GM19035 (cell line): ENCODE data around the gene PNKD.

Experiments used
- ATAC-seq: cut with Tn5 transposase; IDR thresholded peaks from one replicate; pipeline ENCODE4 v1.9.1; 2021; ENCODE audit not compliant: unreplicated experiment

PNKD gene

DNA sequence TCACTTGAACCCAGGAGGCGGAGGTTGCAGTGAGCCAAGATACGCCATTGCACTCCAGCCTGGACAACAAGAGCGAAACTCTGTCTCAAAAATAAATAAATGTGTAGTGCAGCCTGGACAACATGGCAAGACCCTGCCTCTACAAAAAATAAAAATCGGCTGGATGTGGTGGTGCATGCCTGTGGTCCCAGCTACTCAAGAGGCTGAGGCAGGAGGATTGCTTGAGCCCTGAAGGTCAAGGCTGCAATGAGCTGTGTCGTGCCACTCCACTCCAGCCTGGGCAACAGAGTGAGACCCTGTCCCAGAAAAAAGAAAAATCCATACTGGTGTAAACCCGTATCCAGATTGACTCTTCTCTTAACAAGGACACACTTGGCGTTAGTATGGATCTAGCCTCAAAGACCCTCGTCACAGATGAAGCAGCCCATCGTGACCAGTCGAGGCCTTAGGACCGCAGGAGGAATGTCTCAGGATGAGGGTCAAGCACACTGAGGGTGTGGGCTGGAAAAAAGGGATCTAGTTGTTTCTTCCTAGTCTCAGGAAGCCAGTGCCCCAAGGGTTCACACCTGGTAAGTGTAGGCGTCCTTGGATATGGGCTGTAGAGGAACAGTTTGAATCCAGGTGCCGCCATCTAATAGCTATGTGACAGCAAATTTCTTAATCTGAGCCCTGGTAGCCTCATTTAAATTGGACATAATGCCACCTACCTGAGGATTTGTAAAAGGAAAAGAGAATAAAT is 13.5 kb upstream of the PNKD start:
- peak; percentile 3 for ATAC-seq

DNA sequence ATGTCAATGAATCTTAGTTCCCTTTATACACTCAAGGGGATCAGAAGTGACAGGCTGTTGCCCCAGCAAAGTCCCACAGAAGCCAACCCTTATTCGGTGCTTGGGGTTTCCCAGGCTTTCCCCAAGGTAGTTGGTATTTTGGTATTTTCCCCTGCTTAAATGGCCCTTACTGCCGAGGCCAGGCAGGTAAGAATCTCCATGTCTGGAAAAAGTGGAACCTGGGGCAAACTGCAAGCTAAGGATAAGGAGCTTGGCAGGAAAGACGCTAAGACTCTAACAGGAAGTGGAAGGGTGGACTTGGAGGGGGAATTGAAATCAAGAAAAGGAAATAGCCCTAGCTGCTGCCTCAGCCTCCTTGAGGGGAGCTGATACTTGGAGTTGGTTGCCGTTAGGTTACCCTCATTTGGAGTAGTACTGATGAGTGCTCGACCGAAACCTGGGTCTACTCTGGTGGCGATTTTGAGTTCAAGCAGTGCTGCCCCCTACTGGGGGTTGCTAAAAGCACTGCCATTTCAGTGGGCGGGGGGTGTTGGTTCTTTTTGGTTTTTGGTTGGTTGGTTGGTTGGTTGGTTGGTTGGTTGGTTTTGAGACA is 12.8 kb upstream of the PNKD start:
- ATAC-seq: peak; percentile 62

DNA sequence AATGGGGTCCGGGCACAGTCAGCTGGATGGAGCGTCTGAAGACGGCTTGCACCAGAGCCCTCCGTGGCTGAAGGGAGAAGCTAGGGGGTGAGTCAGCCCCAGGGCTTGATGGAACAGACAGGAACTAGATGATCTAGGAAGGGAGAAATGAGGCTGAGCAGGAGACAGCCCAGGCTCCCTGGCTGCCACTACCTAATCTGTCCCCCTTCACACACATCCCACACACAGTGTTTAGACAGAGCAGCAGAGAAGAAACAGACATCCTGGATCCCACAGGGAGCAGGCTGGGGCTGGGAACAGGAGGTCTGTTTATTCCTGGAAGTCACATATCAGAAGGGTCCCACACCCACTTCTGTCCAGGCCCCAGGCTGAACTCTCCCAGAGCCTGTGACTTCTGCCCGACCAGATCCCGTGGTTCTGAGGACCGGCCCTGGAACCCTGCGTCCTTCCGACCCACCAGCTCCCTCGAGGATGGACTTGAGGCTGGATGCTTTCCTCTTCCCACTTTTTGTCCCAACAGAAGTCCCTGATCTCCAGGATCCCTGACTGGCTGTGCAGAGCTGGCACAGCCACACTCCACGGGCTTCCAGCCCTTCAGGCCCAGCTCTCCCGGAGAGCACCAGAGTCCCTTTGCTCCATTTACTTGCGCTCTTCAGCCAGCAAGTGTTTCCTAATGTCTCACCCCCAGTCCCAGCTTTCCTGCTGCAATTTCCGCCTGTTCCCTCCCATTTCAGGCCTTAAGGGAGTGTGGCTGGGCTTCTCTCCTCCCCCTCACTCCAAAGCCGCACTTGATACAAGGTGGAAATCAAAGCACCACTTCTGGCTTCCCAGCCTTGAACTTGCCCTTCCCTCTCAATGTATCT is 11.0 kb upstream of the PNKD start:
- ATAC-seq: no peak

DNA sequence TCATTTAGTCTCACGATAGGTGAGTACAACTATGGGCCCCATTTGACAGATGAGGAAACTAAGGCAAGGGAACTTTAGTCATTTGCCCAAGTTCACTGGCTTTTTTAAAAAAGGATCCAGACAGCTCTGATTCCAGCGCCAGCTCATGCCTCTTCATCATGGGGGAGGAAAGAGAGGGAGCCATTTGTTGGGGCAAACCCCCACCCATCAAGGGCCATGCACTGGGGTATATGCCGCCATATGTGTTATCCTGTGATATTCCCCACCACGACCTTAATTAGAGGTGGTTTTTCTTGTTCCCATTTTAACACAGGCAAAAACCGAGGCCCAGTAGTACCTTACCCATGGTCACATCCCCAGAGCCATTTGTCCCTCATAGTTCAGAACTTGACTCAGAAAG is 10.2 kb upstream of the PNKD start:
- ATAC-seq: no peak

DNA sequence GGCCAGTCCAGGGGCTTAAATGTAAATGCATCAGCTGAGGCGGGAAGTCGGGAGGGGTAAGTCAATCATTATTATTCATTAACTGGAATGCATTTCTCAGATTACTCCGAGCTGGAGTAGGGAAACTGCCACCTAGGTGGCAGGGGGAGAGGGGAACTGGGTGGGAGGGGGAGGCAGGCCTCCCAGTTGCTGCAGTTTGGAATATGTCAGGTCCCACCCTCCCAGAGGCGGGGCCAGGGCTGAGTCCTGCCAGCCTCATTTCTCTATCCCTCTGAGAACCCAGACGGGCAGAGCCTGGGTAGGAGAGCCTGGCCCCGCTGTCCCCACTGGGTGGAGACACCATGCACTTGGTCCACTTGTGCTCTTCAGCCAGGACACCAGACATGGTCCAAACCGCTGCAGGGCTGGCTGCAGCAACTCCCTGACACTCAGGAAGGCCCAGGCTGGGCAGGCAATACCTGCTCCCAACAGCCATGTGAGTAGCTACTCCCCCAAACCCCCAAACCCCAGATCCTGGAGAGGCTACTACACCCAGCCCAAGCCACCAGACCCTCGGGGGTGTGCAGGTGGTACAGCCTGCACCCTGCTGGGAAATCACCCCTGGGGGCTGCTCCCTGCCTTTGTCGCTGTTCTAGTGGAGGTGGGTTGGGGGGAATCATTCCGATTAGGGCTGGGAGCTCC is 9.4 kb upstream of the PNKD start, which contains the start of gene GPBAR1:
GPBAR1 (plus strand) TSS at position 274 of the 681 bp plus-strand sequence. CDS start 1,710 bp downstream, outside the sequence.
- ATAC-seq: no peak

DNA sequence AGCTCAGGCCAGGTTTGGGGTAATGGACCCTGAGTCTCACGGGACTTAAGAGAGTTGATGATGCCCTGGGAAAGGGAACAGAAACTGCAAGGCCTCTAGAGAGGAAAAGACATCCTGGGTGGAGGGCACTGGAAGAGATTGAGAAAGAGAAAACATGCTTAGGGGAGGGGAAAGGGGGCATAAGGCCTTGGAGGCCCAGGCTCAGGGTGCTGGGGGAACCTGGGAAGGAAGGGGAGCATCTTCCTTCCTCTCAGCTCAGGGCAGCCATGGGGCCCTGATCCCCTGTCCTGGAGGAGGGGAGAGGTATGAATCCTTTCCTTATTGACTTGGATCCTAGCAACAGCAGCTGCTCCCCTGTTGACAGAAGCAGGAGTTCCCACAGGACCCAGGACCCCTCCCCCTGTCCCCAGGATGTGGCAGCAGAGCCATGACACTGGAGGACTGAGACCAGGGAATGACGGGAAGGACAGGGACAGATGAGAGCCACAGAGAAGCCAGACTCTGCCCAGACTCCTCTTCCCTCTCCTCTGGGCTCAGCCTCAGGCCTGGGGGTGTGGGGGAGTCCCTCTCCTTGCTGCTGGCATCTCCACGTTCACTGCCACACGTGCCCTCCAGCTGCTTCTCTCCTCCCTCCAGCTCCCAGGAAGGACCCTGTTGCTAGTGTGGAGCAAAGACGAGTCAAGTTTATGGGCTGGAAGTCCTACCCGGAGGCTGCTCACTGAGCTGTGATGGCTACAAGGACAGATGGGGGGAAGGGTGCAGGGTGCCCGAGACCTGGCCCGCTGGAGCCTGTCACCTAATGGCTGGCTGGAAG is 8.7 kb upstream of the PNKD start:
- no peak for ATAC-seq

DNA sequence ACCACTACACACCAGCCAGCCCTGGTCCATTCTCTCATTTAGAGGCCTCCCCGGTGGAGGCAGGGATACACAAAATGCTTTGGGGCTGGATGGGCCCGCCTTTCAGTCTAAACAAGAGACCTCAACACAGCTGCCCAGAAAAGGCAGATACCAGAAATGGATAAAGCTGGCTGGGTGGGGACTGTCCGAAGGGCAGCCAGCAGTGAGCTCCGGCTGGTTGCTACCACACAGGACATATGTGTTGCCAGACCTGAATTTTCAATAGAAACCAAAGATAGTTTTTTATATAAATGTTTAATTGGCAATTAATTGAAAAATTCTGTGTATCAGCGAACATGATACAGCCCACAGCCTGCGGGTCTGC is 8.1 kb upstream of the PNKD start:
- ATAC-seq: no peak

DNA sequence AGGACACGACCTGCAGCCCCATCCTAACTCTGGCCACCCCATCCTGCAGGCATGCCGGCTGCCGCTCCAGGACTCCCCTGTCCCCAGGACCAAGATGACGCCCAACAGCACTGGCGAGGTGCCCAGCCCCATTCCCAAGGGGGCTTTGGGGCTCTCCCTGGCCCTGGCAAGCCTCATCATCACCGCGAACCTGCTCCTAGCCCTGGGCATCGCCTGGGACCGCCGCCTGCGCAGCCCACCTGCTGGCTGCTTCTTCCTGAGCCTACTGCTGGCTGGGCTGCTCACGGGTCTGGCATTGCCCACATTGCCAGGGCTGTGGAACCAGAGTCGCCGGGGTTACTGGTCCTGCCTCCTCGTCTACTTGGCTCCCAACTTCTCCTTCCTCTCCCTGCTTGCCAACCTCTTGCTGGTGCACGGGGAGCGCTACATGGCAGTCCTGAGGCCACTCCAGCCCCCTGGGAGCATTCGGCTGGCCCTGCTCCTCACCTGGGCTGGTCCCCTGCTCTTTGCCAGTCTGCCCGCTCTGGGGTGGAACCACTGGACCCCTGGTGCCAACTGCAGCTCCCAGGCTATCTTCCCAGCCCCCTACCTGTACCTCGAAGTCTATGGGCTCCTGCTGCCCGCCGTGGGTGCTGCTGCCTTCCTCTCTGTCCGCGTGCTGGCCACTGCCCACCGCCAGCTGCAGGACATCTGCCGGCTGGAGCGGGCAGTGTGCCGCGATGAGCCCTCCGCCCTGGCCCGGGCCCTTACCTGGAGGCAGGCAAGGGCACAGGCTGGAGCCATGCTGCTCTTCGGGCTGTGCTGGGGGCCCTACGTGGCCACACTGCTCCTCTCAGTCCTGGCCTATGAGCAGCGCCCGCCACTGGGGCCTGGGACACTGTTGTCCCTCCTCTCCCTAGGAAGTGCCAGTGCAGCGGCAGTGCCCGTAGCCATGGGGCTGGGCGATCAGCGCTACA is 7.4 kb upstream of the PNKD start:
- ATAC-seq: no peak

DNA sequence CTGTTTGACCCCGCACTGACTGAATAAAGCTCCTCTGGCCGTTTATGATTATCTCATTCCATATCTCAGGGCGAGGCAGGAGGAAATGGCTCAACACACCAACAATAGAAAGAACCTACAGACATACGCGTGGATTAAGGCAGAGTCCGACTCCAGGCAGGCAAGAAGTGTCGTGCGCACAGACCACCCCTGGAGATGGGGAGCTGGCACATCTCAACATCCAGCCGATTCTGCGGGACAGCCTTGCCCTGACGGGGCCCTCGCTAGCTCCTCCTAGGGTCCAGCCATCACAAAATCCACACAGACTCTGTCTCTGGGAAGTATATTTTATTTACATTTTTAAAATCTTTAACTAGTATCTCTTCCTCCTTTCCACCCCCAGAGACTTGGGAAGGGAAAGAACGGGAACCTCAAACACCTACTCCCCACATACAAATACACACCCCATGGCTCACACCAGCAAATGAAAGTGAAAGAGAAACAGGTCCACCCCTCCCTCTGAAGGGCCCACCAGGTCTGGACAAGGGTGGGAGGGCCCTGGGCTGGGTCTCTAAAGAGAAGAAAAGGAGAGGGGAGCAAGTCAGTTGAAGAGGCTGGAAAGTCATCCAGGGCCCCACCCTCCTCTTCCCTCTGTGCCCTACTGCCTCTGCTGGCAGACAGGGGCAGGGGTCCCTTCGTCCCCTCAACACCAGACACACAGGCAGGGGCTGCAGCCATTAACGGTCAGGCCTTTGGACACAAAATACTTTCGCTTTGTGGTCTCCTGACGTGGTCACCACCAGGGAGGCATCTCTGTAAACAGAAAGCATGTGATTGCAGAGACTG is 6.3 kb upstream of the PNKD start:
- ATAC-seq: no peak

DNA sequence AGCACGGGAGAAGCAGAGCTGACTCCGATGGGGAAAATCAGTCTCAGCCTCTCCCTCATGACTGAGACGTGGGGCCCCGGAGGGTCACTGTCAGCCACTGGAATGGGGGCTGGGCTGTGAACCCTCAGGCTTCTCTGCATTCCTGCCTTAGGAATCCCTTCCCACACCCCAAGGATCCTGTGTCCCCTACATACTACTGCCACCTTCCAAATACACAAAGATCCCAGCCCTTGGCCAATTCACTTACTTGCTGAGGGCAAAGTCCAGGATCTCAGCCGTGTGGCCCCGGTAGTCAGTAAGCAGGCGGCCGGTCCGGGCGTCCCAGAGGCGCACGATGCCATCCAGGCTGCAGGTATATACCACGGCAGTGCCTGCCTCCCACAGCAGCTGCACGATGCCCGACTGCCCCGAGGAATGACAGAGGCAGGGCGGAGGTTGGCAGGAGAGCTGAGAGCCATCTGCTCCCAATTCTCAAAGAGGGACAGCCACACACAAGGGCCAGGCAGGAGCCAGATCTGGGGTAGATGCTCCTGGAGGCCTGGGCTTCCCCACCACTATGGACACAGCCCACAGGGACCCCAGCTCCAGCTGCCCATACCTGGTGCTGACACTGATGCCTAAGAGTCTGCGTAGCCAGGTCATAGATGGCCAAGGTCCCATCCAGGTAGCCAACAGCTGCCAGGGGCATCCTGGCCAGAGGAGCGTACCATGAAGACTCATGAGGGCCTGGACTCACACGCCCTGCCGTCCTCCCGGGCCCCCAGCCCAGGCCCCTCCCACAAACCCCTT is 5.4 kb upstream of the PNKD start:
- no peak for ATAC-seq

DNA sequence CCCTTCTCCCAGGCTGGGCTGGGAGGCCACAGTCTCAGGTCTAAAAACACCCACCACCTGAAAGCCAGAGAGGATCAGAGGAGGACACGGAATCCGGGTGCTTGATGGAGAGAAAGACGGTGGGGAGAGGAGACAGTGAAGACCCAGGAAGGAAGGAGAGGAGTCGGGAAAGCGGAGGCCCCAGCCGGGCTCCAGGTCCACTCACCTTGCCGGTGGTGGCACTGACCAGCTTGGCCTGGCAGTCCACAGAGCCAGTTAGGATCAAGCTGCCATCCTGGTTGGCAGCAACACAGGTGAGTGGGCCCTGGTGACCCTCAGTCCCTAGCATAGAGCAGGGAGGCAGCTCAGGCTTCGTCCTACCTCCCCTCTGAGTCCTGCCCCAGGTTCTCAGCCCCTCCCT is 4.7 kb upstream of the PNKD start:
- no peak for ATAC-seq

DNA sequence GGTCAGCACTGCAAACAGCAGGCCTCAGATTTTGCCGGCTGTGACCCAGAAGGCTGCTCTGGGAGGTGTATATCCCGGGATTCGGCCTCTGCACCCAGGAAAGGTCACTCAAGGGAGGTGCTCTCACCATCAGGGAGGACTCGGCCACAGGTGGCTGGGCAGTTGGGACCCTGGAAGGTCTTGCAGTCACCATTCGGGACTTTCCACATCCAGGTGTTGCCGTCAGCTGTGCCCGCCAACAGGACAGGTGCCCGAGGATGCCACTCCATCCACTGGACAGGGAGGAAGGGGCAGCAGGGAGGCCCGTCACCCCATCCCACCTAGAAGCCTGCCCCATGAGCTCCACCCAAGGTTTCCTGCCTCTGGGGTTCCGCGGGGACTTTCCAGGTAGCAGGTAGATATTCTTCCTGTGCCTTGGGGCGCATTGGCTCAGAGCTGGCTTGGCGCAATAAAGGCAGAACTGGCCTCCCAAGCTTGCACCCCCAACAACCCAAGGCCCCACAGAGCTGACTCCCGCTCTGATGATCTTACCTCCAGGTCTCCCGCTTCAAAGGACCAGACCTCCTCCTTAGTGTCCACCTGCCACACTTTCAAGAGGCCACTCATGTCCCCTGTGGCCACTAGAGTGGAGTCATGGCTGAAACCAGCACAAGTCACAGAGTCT is 3.9 kb upstream of the PNKD start:
- ATAC-seq: no peak

DNA sequence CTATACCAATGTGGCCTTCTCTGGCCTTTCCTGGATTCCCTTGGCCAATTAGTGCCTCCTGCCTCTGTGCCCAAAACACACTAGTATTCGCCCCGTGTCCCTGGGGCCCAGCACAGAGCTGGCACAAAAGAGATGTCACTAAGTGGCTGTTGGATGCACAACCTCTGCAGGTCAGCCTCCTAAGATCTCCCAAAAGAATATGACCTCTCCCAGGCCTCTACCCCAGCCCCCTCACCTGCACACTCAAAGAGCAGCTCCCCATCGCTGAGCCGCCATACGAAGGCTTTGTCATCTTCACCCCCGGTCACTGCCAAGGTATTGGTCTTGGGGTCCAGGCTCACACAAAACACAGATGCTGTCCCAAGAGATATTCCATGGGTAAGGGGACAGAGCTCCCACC is 3.1 kb upstream of the PNKD start:
- ATAC-seq: no peak

DNA sequence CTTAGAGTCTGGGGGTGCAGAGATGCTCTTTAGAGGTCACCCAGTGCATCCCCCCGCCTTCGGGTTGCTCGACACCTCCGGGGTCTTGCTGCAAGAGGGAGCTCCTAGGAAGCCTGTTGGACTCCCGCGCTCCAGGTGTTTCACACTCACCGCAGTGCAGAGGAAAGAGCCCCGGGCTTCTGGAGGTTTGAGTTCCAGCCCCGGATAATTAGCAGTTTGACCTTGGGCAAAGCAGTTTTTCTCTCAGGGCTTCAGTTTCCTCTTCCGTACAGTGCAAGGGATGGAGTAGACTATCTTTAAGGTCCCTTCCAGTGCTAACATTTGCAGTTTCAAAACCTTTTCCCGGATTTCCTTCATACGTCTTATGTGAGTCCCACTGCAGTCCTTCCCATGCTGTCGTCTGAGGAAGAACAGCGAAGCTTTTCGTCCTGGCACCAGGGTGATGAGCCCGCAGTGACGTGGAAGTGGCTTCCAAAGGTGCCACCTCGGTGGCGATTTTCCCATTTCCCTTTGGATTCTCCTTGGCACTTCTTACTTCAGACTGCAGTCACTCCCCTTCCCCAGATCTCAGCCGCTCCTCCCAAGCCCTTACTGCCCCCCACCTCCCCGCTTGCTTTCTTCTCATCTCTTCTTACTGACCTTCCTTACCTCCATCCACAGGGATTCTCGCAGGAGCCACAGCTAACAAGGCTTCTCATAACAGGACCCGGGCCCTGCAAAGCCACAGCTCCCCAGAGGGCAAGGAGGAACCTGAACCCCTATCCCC is 585 bp downstream of the PNKD start:
- ATAC-seq: no peak

DNA sequence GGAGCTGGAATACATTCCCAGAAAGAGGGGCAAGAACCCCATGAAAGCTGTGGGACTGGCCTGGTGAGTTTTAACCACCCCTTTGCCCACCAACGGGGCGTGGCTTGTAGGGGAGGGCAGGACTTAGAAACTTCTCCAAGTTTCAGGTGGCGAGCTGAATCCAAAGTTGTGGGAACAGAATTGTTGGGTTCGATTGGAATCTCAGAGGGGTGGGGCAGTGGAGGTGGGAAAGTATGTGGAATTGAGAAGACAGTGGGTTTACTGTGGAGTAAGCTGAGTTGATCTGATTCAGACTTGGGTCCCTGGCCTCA is 1.1 kb downstream of the PNKD start:
- no peak for ATAC-seq

DNA sequence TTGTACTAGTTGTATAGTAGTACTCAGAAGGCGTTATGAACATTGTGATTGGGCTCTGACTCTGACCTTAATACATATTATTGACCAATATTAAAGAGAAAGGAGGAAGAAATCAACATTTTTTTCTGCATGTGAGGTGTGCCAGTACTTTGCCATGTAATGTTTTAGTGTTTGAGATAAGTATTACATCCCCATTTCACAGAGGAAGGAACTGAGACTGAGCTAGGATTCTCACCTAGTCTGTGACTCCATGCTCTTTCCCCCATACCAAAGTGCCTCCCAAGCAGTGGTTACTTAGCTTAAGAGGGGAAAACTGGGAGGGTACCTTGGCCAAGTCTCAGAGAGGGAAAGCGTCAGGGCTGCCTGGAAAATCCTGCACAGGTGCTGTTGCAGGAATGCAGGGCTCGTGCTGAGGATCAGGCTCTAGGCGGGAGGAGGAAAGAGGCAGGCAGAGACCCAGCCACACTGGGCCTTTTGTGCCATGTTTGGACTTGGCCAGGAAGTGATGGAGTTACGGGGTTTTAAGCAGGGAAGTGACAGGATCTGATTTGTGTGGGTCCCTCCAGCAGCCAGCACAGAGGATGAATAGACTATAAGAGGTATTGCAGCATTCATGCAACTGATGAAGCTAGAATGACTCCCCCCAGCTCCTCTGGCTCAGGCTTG is 1.7 kb downstream of the PNKD start:
- ATAC-seq: no peak
